Middle frontal gyrus (tissue), 1 donor: Measurements from ENCODE around the gene MEP1B.
"Not testable (repeated sequence)": the region's sequence is repeated elsewhere in the genome, so short reads cannot be mapped to it uniquely, and the experiment has no call there.

Experiments
- DNase-seq: peaks from one replicate; pipeline ENCODE4 v3.0.0-alpha.2; 2015; ENCODE audit warnings: low spot score; ENCODE audit errors: extremely low spot score

Gene MEP1B

DNA sequence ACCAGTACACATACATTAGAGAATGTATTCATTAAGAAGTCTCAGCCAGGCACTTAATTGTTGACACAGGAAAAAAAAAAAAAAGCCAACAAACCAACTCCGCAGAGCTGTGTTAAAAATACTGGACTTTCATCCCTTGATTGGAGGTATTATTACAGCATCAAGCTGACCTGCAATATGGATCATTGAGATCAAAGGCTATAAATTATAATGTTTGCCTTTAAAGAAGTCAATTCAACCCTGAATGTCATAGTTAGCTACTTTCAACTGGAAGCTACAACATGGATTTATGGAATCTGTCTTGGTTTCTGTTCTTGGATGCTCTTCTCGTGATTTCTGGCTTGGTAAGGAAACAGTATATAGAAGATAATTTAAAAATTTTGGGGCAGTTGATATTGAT, at the start of gene MEP1B:
Gene MEP1B, plus strand, starts transcription at position 250 of the 400 bp plus-strand sequence. Its CDS starts 32 bp downstream, at position 282.
- DNase-seq = no peak

GRCh38 chr18:32148185-32148870, 41.5 kb upstream of the MEP1B start:
- DNase-seq = no peak

GRCh38 chr18:32152705-32153448, 37.0 kb upstream of the MEP1B start:
- DNase-seq = no peak

DNA sequence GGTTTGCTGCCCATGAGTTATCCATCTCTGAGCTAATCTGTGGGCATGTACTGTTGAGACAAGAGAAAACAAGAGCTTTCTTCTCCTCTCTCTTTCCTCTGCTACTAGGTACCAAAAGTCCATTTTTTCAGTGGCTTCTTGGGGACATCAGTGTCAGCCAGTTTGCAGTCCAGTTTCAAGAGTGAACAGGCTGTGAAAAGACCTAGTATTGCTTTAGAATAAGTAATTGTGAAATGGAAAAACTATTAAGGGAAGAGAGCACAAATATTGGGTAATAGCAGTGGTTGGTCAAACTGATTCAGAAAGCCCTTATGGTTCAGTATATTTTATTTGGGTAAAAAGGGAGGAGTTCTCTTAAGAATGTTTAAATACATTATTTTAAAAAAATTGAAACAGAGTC, 33.0 kb upstream of the MEP1B start:
- no peak for DNase-seq

- DNase-seq = no peak
Measured at GRCh38 chr18:32157580-32157979, 32.3 kb upstream of the MEP1B start.

- peak; percentile 81 for DNase-seq
Measured at GRCh38 chr18:32158108-32158624, 31.7 kb upstream of the MEP1B start.

DNA sequence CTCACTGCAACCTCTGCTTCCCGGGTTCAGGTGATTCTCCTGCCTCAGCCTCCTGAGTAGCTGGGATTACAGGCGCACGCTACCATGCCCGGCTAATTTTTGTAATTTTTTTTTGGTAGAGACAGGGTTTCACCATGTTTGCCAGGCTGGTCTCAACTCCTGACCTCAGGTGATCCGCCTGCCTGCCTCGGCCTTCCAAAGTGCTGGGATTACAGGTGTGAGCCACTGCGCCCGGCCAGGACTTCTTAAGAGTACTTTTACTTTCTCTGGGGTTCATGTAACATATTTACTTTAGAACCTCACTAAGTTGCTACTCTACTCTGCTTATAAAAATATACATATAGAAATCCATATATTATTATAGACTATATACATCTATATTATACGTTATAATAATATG, 31.2 kb upstream of the MEP1B start:
- not testable (repeated sequence) for DNase-seq

GRCh38 chr18:32160547-32160946, 29.3 kb upstream of the MEP1B start:
- no peak for DNase-seq

GRCh38 chr18:32167980-32168730, 21.7 kb upstream of the MEP1B start:
- no peak for DNase-seq

- DNase-seq = no peak
Measured at GRCh38 chr18:32173654-32174053, 16.2 kb upstream of the MEP1B start.

DNA sequence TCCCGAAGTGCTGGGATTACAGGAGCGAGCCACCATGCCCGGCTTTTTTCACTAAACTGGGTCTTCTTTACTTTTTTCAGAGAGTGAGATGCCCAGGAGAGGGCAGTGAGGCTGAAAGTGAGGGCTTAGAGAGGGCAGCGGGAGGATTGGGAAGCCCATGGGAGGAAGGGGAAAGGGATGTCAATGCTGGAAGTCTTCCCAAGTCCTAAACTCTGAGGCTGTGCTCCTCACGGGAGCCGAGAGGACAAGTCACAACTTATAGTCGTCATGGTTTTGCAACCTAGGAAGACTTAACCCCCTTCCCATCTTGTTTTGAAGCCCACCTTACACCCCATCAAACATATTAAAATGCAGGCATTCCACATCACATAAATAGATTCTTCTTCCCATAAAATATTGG, 15.1 kb upstream of the MEP1B start:
- no peak for DNase-seq

DNA sequence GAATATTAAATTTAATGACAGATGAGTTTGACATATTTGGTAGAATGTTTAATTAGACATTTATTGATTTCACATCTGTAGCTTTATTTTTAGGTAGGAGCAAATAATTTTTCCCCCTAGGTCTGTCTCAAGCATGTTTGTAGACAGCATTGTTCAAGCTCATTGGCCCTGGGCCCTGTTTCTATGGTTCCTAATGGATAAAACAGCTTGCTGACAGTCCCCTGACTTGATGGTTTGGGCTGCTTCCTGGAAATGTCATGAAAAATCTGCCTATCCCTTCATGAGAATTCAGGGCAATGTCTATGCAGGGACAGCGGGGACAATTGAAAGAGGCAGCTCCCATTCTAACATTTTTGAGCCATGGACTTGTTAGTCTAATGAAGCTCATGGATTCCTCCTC, 14.6 kb upstream of the MEP1B start:
- DNase-seq = no peak

GRCh38 chr18:32176745-32177144, 13.1 kb upstream of the MEP1B start:
- not testable (repeated sequence) for DNase-seq

- no peak for DNase-seq
Measured at GRCh38 chr18:32177530-32177929, 12.3 kb upstream of the MEP1B start.

- no peak for DNase-seq
Measured at GRCh38 chr18:32183503-32183902, 6.3 kb upstream of the MEP1B start.

DNA sequence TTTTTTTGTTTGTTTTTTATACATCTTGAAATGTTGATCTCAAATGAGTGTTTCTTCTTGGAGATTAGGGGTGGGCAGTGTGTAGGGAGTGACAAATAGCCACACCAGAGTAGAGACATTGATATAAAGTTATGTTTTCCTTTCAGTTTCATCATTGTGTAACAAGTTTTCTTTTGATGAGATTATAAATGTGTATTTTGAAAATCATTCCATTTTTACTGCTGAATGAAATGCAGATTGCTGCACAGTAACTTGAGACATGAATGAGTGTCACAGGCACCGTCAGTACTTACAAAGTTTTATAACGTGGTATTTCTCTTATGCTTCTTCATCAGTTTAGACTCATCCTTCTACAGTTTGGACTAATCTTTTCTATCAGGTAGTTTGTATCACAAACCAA, 370 bp downstream of the MEP1B start:
- DNase-seq = no peak

GRCh38 chr18:32195881-32196815, 6.3 kb downstream of the MEP1B start:
- no peak for DNase-seq

GRCh38 chr18:32200766-32201165, 10.9 kb downstream of the MEP1B start:
- no peak for DNase-seq

DNA sequence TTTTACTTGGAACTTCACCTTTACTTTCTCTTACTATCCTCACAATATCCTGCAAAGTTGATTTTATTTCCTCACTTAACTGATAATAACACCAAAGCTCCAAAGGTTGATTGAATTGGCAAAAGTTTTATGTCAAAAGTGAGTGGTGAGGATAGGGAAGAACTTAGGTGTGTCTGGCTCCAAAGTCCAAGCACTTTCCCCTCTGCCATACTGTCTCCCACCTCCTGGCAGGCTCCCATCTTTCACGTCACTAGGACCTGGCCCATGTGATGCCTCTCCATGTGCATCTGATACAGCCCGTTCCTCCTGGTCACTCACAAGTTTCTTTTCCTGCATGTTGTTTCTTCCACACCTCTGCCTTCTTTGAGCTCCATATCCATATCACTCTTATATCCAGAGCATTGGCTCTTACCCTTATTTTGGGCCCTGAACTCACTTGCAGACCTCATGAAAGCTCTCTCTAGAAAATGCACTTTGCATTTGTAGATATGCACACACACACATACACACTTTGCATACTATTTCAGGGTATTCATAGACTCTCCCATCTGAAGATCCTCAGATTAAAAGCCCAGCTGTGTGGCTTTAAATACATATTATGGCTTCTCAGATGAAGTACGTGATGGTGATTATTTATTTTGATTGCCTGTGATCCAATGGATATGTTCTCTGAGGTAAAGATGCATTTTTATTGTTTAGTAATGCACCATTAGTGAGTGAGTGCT, 12.3 kb downstream of the MEP1B start:
- DNase-seq = no peak

GRCh38 chr18:32208023-32208422, 18.2 kb downstream of the MEP1B start:
- no peak for DNase-seq
